HG02884 (cell line): ENCODE data around the gene KMT2E.
"Not testable (repeated sequence)": the region's sequence is repeated elsewhere in the genome, so short reads cannot be mapped to it uniquely, and the experiment has no call there.

Experiments used
- ATAC-seq: cut with Tn5 transposase; IDR thresholded peaks from one replicate; pipeline ENCODE4 v1.9.1; 2021; ENCODE audit warnings: mild to moderate bottlenecking, moderate library complexity; ENCODE audit not compliant: unreplicated experiment

Gene KMT2E

GRCh38 chr7:105013816-105014692, at the start of gene KMT2E:
TSS of gene KMT2E (plus strand) at chr7:105014205. CDS start at chr7:105040953, 26,748 bp downstream.
- peak; percentile 22 for ATAC-seq

- no peak for ATAC-seq
Observed at GRCh38 chr7:104964626-104965236, 49.3 kb upstream of the KMT2E start.

GRCh38 chr7:104966022-104966421, 48.0 kb upstream of the KMT2E start:
- no peak for ATAC-seq

- ATAC-seq: no peak
Observed at GRCh38 chr7:104967088-104967487, 46.9 kb upstream of the KMT2E start.

GRCh38 chr7:104967595-104967994, 46.4 kb upstream of the KMT2E start:
- ATAC-seq: no peak

GRCh38 chr7:104968648-104969047, 45.4 kb upstream of the KMT2E start:
- no peak for ATAC-seq

- no peak for ATAC-seq
Observed at GRCh38 chr7:104969183-104969582, 44.8 kb upstream of the KMT2E start.

GRCh38 chr7:104971290-104972071, 42.5 kb upstream of the KMT2E start:
- no peak for ATAC-seq

- no peak for ATAC-seq
Observed at GRCh38 chr7:104972500-104972899, 41.5 kb upstream of the KMT2E start.

GRCh38 chr7:104973227-104973626, 40.8 kb upstream of the KMT2E start:
- ATAC-seq: no peak

GRCh38 chr7:104973909-104974415, 40.0 kb upstream of the KMT2E start:
- ATAC-seq: no peak

GRCh38 chr7:104975553-104975952, 38.5 kb upstream of the KMT2E start:
- not testable (repeated sequence) for ATAC-seq

GRCh38 chr7:104976966-104977636, 36.9 kb upstream of the KMT2E start:
- ATAC-seq: no peak

GRCh38 chr7:104978460-104978859, 35.5 kb upstream of the KMT2E start:
- ATAC-seq: no peak

- no peak for ATAC-seq
Observed at GRCh38 chr7:104979167-104979841, 34.7 kb upstream of the KMT2E start.

- no peak for ATAC-seq
Observed at GRCh38 chr7:104980440-104980839, 33.6 kb upstream of the KMT2E start.

- ATAC-seq: no peak
Observed at GRCh38 chr7:104980841-104981671, 32.9 kb upstream of the KMT2E start.

GRCh38 chr7:104981672-104982037, 32.4 kb upstream of the KMT2E start:
- no peak for ATAC-seq

GRCh38 chr7:104982308-104983075, 31.5 kb upstream of the KMT2E start:
- ATAC-seq: no peak
